Measurements from ENCODE around the gene PCSK4.

GRCh38 chr19:1468821-1469254 lies 21.3 kb downstream of the PCSK4 start:
- no peak for TF ChIP-seq CTCF (IDR thresholded peaks at IDR 0.05; ENCODE audit: insufficient read depth, low read length, poor library complexity, severe bottlenecking)
- TF ChIP-seq EZH2phosphoT487 (conservative IDR thresholded peaks at IDR 0.05; ENCODE audit: low read length) = no peak

Measured in SU-DHL-6 (cell line).